Measurements from ENCODE around the gene PREB.

DNA sequence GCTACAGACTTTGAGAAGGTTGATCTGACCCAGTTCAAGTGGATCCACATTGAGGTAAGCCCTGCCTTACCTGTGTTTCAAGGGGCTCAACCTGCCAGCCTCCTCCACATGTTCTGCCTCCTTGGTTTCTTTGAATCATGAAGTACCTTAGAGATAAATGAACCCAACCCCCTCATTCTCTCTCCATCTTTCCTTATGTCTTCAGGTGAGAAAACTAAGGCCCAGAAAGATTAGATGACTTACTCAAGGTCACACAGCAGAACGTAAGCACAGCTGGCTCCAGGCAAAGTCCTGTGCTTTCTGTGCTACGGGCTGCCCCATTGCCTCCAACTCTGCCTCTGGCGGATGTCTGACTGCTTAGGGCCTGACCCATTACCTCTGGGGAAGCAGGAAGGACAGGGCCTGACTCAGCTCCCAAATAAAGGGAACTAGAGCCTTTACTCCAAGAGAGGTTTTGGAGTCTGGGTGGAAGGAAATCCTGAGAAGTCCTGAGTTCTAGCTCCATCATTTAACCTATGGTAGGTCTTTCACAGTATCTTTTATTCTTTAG, 37.6 kb downstream of the PREB start:
- TF ChIP-seq, protein P1, sequence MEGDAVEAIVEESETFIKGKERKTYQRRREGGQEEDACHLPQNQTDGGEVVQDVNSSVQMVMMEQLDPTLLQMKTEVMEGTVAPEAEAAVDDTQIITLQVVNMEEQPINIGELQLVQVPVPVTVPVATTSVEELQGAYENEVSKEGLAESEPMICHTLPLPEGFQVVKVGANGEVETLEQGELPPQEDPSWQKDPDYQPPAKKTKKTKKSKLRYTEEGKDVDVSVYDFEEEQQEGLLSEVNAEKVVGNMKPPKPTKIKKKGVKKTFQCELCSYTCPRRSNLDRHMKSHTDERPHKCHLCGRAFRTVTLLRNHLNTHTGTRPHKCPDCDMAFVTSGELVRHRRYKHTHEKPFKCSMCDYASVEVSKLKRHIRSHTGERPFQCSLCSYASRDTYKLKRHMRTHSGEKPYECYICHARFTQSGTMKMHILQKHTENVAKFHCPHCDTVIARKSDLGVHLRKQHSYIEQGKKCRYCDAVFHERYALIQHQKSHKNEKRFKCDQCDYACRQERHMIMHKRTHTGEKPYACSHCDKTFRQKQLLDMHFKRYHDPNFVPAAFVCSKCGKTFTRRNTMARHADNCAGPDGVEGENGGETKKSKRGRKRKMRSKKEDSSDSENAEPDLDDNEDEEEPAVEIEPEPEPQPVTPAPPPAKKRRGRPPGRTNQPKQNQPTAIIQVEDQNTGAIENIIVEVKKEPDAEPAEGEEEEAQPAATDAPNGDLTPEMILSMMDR (IDR thresholded peaks at IDR 0.05; ENCODE audit: borderline replicate concordance, extremely low read depth, low read length, poor library complexity, severe bottlenecking) = no peak
- no peak for TF ChIP-seq EZH2 (IDR thresholded peaks at IDR 0.05; ENCODE audit: borderline replicate concordance, low read depth, low read length, severe bottlenecking)

Measured in DND-41 (cell line).